NCI-H69 (cell line): ENCODE measurements around the gene TEX19.
"Not testable (repeated sequence)": the region's sequence is repeated elsewhere in the genome, so short reads cannot be mapped to it uniquely, and the experiment has no call there.

Source experiments
- DNase-seq: peaks from one replicate; lab custom pipeline; 2025; lab: John Stamatoyannopoulos, UW

TEX19 gene

GRCh38 chr17:82377294-82377693 is 18.2 kb downstream of the TEX19 start:
- DNase-seq, result not testable (repeated sequence)

GRCh38 chr17:82377924-82378740 is 19.1 kb downstream of the TEX19 start:
- DNase-seq, result no peak

GRCh38 chr17:82378741-82379021 is 19.6 kb downstream of the TEX19 start:
- no peak for DNase-seq

- DNase-seq, result no peak
Measured at GRCh38 chr17:82380860-82381702, 22.0 kb downstream of the TEX19 start.

- not testable (repeated sequence) for DNase-seq
Measured at GRCh38 chr17:82381703-82382009, 22.6 kb downstream of the TEX19 start.

- not testable (repeated sequence) for DNase-seq
Measured at GRCh38 chr17:82382220-82382932, 23.3 kb downstream of the TEX19 start.

GRCh38 chr17:82382933-82383255 is 23.8 kb downstream of the TEX19 start:
- DNase-seq, result no peak

- DNase-seq, result no peak
Measured at GRCh38 chr17:82383411-82383810, 24.4 kb downstream of the TEX19 start.

- DNase-seq, result peak; percentile 34
Measured at GRCh38 chr17:82384051-82384729, 25.1 kb downstream of the TEX19 start.

GRCh38 chr17:82384730-82385481 is 25.9 kb downstream of the TEX19 start:
- peak; percentile 94 for DNase-seq

GRCh38 chr17:82385559-82386254 is 26.7 kb downstream of the TEX19 start:
- no peak for DNase-seq

- no peak for DNase-seq
Measured at GRCh38 chr17:82386255-82386831, 27.3 kb downstream of the TEX19 start.

- DNase-seq, result no peak
Measured at GRCh38 chr17:82386881-82387704, 28.0 kb downstream of the TEX19 start.

GRCh38 chr17:82387705-82388106 is 28.7 kb downstream of the TEX19 start:
- DNase-seq, result no peak

GRCh38 chr17:82388223-82388921 is 29.3 kb downstream of the TEX19 start:
- DNase-seq, result no peak

GRCh38 chr17:82388922-82389283 is 29.9 kb downstream of the TEX19 start:
- DNase-seq, result no peak

- no peak for DNase-seq
Measured at GRCh38 chr17:82389379-82389778, 30.3 kb downstream of the TEX19 start.

GRCh38 chr17:82390015-82390859 is 31.2 kb downstream of the TEX19 start:
- DNase-seq, result no peak
